IMR-90 (cell line): ENCODE data around the gene ATRNL1. TPM values are rescaled to one million over a fixed set of nuclear protein-coding genes. Genes with fewer than 3 reads are reported as not detected.

Experiments used
- ATAC-seq: fragments of 200-7000 bp; cut with Tn5 transposase; 2 replicates; pipeline ENCODE4 v1.9.1; 2020; ENCODE audit warnings: low read depth, mild to moderate bottlenecking, moderate library complexity
- BruUV-seq: library from RNA; stranded (reverse); fragments of 400-500 nt; replicated peaks from 2 replicates; lab custom pipeline; 2021; lab: Mats Ljungman, UMichigan
- CTCF ChIA-PET: fragments of 300-600 bp; formaldehyde crosslinking; extraction: SDS; loops from one replicate; lab custom pipeline; 2021; ENCODE audit warnings: antibody characterized with exemption; lab: Yijun Ruan, JAX
- POLR2A ChIA-PET: fragments of 300-600 bp; sonication (Branson Sonifier 250); formaldehyde crosslinking; loops from one replicate; lab custom pipeline; 2022; ENCODE audit warnings: antibody characterized with exemption; ENCODE audit not compliant: unreplicated experiment; lab: Charles Lee
- DNase-seq: peaks from one replicate; pipeline ENCODE4 v3.0.0; 2013
- H2AFZ ChIP-seq: replicated peaks from 2 replicates; pipeline ENCODE3; 2013; ENCODE audit warnings: low read length, mild to moderate bottlenecking; ENCODE audit not compliant: poor library complexity
- H2AK5ac ChIP-seq: 2 replicates; pipeline ENCODE4 v1.6.1; 2013; ENCODE audit warnings: low read depth, low read length, inconsistent platforms
- H2AK9ac ChIP-seq: replicated peaks from 2 replicates; pipeline ENCODE3; 2013; ENCODE audit warnings: mild to moderate bottlenecking, low read depth, low read length, moderate library complexity; ENCODE audit not compliant: poor library complexity
- H2BK120ac ChIP-seq: 2 replicates; pipeline ENCODE4 v1.6.1; 2013; ENCODE audit warnings: low read depth, low read length, inconsistent platforms
- H2BK15ac ChIP-seq: 3 replicates; pipeline ENCODE4 v1.6.1; 2013; ENCODE audit warnings: low read depth, low read length, inconsistent platforms
- H2BK20ac ChIP-seq: 2 replicates; pipeline ENCODE4 v1.6.1; 2013; ENCODE audit warnings: low read depth, mild to moderate bottlenecking, inconsistent platforms, low read length, moderate library complexity
- H2BK5ac ChIP-seq: 2 replicates; pipeline ENCODE4 v1.6.1; 2013; ENCODE audit warnings: mild to moderate bottlenecking, low read depth, low read length, inconsistent platforms; ENCODE audit not compliant: poor library complexity, severe bottlenecking
- H3K14ac ChIP-seq: replicated peaks from 2 replicates; pipeline ENCODE4 v1.6.1; 2013; ENCODE audit warnings: low read depth, low read length, inconsistent platforms
- H3K18ac ChIP-seq: 2 replicates; pipeline ENCODE4 v1.6.1; 2013; ENCODE audit warnings: low read depth, low read length, control low read depth
- H3K23ac ChIP-seq: 2 replicates; pipeline ENCODE4 v1.6.1; 2013; ENCODE audit warnings: low read depth, low read length, inconsistent platforms
- H3K27ac ChIP-seq: 2 replicates; pipeline ENCODE4 v1.5.1; 2013; ENCODE audit warnings: mild to moderate bottlenecking, control low read depth, low read length; ENCODE audit not compliant: insufficient read depth
- H3K27me3 ChIP-seq: 2 replicates; pipeline ENCODE4 v1.6.1; 2013; ENCODE audit warnings: low read length; ENCODE audit not compliant: control insufficient read depth, insufficient read depth
- H3K36me3 ChIP-seq: 2 replicates; pipeline ENCODE4 v1.6.1; 2013; ENCODE audit warnings: low read length, mixed read lengths; ENCODE audit not compliant: control insufficient read depth, insufficient read depth
- H3K4ac ChIP-seq: 2 replicates; pipeline ENCODE4 v1.6.1; 2013; ENCODE audit warnings: low read depth, low read length, inconsistent platforms
- H3K4me1 ChIP-seq: 2 replicates; pipeline ENCODE4 v1.6.1; 2013; ENCODE audit warnings: low read length, mixed read lengths; ENCODE audit not compliant: control insufficient read depth, insufficient read depth
- H3K4me2 ChIP-seq: 2 replicates; pipeline ENCODE4 v1.6.1; 2013; ENCODE audit warnings: low read depth, mild to moderate bottlenecking, control low read depth, low read length, moderate library complexity
- H3K4me3 ChIP-seq: 2 replicates; pipeline ENCODE4 v1.5.1; 2013; ENCODE audit warnings: low read depth, mild to moderate bottlenecking, control low read depth, low read length, moderate library complexity; ENCODE audit not compliant: insufficient read depth
- H3K56ac ChIP-seq: 2 replicates; pipeline ENCODE4 v1.6.1; 2013; ENCODE audit warnings: low read length, inconsistent platforms; ENCODE audit not compliant: insufficient read depth; ENCODE audit errors: extremely low read depth
- H3K79me1 ChIP-seq, 2 experiments: 2 replicates each; pipeline ENCODE4 v1.6.1; 2013; ENCODE audit warnings: low read length in 2 of 2, inconsistent platforms in 1 of 2, low read depth in 1 of 2
- H3K9ac ChIP-seq: 2 replicates; pipeline ENCODE4 v1.6.1; 2013; ENCODE audit warnings: low read depth, low read length, control low read depth
- H3K9me1 ChIP-seq: 2 replicates; pipeline ENCODE4 v1.6.1; 2013; ENCODE audit warnings: low read length, inconsistent platforms; ENCODE audit not compliant: insufficient read depth
- H3K9me3 ChIP-seq: 2 replicates; pipeline ENCODE4 v1.6.1; 2013; ENCODE audit warnings: low read length; ENCODE audit not compliant: control insufficient read depth, insufficient read depth
- H4K20me1 ChIP-seq: 2 replicates; pipeline ENCODE4 v1.6.1; 2013; ENCODE audit warnings: low read length, inconsistent platforms; ENCODE audit not compliant: insufficient read depth
- H4K5ac ChIP-seq: 2 replicates; pipeline ENCODE4 v1.6.1; 2013; ENCODE audit warnings: mild to moderate bottlenecking, low read depth, low read length, control low read depth
- H4K8ac ChIP-seq, 2 experiments: 2 replicates each; pipeline ENCODE4 v1.6.1; 2013; ENCODE audit warnings: low read depth in 2 of 2, low read length in 2 of 2, control low read depth in 1 of 2, inconsistent platforms in 1 of 2
- H4K91ac ChIP-seq: 2 replicates; pipeline ENCODE4 v1.6.1; 2013; ENCODE audit warnings: low read depth, low read length, inconsistent platforms; ENCODE audit not compliant: insufficient read depth
- WGBS, 2 experiments: methylation state at CpG; one replicate each; pipeline versions ENCODE4 v1.1.5 to v1.1.7; 2013; ENCODE audit warnings: missing lambda C conversion rate in 2 of 2; ENCODE audit not compliant: insufficient read length in 1 of 2; ENCODE audit errors: extremely low coverage in 2 of 2; 5-methylcytosine and 5-hydroxymethylcytosine counted together
- dilution Hi-C: fragments of 300-500 bp; cut with HindIII; formaldehyde crosslinking; loops from one replicate; pipeline ENCODE4 v1.14.3; 2018; ENCODE audit warnings: low sequenced_read_pairs; ENCODE audit not compliant: unreplicated experiment
- in situ Hi-C: fragments of 300-500 bp; cut with MboI; formaldehyde crosslinking; loops from 3 replicates; pipeline ENCODE4 v1.14.3; 2019; ENCODE audit warnings: low sequenced_read_pairs, inconsistent platforms, mixed read lengths
- intact Hi-C: fragments of 100-400 bp; cut with micrococcal nuclease; formaldehyde crosslinking; loops from 2 replicates; pipeline ENCODE4 v1.10.0; 2022
- polyA plus RNA-seq, 3 experiments: library from polyadenylated mRNA; depleted of rRNA; stranded (reverse); fragments of >200 nt; gene quantifications; 2 replicates each; pipeline ENCODE4 v1.2.3, GENCODE V29; 2012; ENCODE audit warnings: low replicate concordance in 1 of 3
- total RNA-seq: library from RNA; depleted of rRNA; stranded (reverse); fragments of >200 nt; gene quantifications from 2 replicates; pipeline ENCODE4 v1.2.3, GENCODE V29; 2012
- TF ChIP-seq, protein P1 (sequence below): fragments of 150-350 bp; IDR thresholded peaks from 2 replicates; pipeline ENCODE4 v1.6.1; 2017; ENCODE audit warnings: mild to moderate bottlenecking, antibody characterized with exemption, low read length, low read depth

ATRNL1 gene
- total and polyA plus RNA-seq, 2 of the 4 experiments (the other 2 are of a cell fraction): 0.18 to 0.19 TPM

DNA sequence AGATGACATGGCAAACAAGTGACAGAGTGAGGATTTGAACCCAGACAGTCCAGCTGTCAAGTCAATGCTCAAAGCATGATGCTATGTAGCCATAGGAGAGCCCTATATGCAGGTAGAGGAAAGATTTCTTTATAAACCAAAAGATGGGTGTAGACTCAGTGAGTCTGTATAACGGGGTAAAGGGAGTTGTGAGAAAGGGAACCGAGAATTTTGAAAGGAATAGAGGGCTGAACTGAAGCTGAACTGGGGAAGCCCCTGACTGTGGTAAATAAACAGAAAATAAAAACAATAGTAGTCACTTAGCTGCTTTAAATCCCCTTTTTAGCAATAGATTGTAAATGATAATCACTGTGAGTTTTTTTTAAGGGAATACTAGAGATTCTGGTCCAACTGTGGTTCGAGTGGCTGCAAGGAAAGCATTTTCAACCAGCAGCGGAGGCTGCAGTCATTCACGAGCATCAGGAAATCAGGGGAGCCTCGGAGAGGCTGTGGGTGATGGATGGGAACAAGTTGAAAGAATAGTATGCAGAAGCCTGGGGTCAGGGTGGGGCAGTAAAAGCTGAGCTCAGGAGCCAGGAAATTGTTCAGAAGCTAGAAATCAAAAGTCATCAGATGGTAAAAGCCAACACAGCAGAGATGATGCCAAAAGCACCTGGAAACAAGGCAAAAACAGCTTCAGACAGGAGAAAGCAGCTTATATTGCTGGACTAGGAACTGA, 786.4 kb downstream of the ATRNL1 start:
- intact Hi-C loops: no loop called here
- in situ Hi-C loops: no loop called here
- dilution Hi-C loops: no loop called here
- H3K4me2 ChIP-seq: no peak overlapping the region
- no peak overlapping the region for H4K91ac ChIP-seq
- H3K27me3 ChIP-seq: peaks cover 6% of the 10 kb centered on the region; the same call in 1 of the 2 replicates
- no peak overlapping the region for H4K5ac ChIP-seq
- no peak overlapping the region for H3K4ac ChIP-seq
- H3K18ac ChIP-seq: no peak overlapping the region
- no peaks in the 10 kb centered on the region for H3K36me3 ChIP-seq
- H3K4me3 ChIP-seq: no peak overlapping the region
- CTCF ChIA-PET: interaction anchor here (0.6 kb wide), 1 partner anchor 46 kb away, joined by 4 read pairs; no protein-coding TSS in a partner anchor
- ATAC-seq (no peak), DNase-seq (no peak)
- H2BK5ac ChIP-seq: no peak overlapping the region
- no peak overlapping the region for H2BK15ac ChIP-seq
- H3K23ac ChIP-seq: no peak overlapping the region
- no peaks in the 10 kb centered on the region for H3K9me1 ChIP-seq
- H2AK5ac ChIP-seq: no peak overlapping the region
- H3K56ac ChIP-seq: no peak overlapping the region
- H3K79me1 ChIP-seq: no peaks in the 10 kb centered on the region
- H2AK9ac ChIP-seq: no peak overlapping the region
- POLR2A ChIA-PET: no interaction called here
- H2BK120ac ChIP-seq: no peak overlapping the region
- H2AFZ ChIP-seq: no peak overlapping the region
- H3K14ac ChIP-seq: no peak overlapping the region
- H4K20me1 ChIP-seq: no peaks in the 10 kb centered on the region
- TF ChIP-seq, protein P1, sequence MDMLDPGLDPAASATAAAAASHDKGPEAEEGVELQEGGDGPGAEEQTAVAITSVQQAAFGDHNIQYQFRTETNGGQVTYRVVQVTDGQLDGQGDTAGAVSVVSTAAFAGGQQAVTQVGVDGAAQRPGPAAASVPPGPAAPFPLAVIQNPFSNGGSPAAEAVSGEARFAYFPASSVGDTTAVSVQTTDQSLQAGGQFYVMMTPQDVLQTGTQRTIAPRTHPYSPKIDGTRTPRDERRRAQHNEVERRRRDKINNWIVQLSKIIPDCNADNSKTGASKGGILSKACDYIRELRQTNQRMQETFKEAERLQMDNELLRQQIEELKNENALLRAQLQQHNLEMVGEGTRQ: no peak
- BruUV-seq: no TSS peak
- H4K8ac ChIP-seq: no peak overlapping the region
- no peaks in the 10 kb centered on the region for H3K4me1 ChIP-seq
- no peak overlapping the region for H3K9ac ChIP-seq
- H3K27ac ChIP-seq: no peak overlapping the region
- no peaks in the 10 kb centered on the region for H3K9me3 ChIP-seq
- 40% methylated on average over 4 of the region's 6 CpGs; no CpG with 5 or more reads in 1 of the 2 experiments for WGBS, 2 experiments
- H2BK20ac ChIP-seq: no peak overlapping the region
